ENCODE data around the gene NOP53.

NOP53 gene

GRCh38 chr19:47729799-47730520, 15.4 kb upstream of the NOP53 start:
- in situ Hi-C loops (cut with HindIII; ENCODE audit: low sequenced_read_pairs), result no loop called here

GRCh38 chr19:47730521-47730889, 14.8 kb upstream of the NOP53 start:
- TF ChIP-seq CTCF (IDR thresholded peaks at IDR 0.05; ENCODE audit: low read depth, low read length), result no peak
- H3K4me3 ChIP-seq (ENCODE audit: low read depth, low read length), result no peak overlapping the region
- no peak for DNase-seq (ENCODE audit: low read depth, low spot score)
- in situ Hi-C loops (cut with HindIII; ENCODE audit: low sequenced_read_pairs), result no loop called here

More at GRCh38 chr19:47729799-47730520, 15.4 kb upstream of the NOP53 start:
- DNase-seq (ENCODE audit: low read depth, low spot score), result no peak
- H3K4me3 ChIP-seq (ENCODE audit: low read depth, low read length), result peak overlapping the region; percentile 18
- no peak for TF ChIP-seq CTCF (IDR thresholded peaks at IDR 0.05; ENCODE audit: low read depth, low read length)

GRCh38 chr19:47730910-47731309, 14.4 kb upstream of the NOP53 start:
- no peak for TF ChIP-seq CTCF (IDR thresholded peaks at IDR 0.05; ENCODE audit: low read depth, low read length)
- no peak overlapping the region for H3K4me3 ChIP-seq (ENCODE audit: low read depth, low read length)
- no peak for DNase-seq (ENCODE audit: low read depth, low spot score)
- in situ Hi-C loops (cut with HindIII; ENCODE audit: low sequenced_read_pairs), result no loop called here

GRCh38 chr19:47735131-47735530, 10.2 kb upstream of the NOP53 start:
- in situ Hi-C loops (cut with HindIII; ENCODE audit: low sequenced_read_pairs), result no loop called here
- no peak for TF ChIP-seq CTCF (IDR thresholded peaks at IDR 0.05; ENCODE audit: low read depth, low read length)
- H3K4me3 ChIP-seq (ENCODE audit: low read depth, low read length), result no peak overlapping the region
- no peak for DNase-seq (ENCODE audit: low read depth, low spot score)

- in situ Hi-C loops (cut with HindIII; ENCODE audit: low sequenced_read_pairs), result no loop called here
- no peak for TF ChIP-seq CTCF (IDR thresholded peaks at IDR 0.05; ENCODE audit: low read depth, low read length)
- H3K4me3 ChIP-seq (ENCODE audit: low read depth, low read length), result no peak overlapping the region
- DNase-seq (ENCODE audit: low read depth, low spot score), result no peak
Observed at GRCh38 chr19:47740866-47741519, 4.4 kb upstream of the NOP53 start.

- DNase-seq (ENCODE audit: low read depth, low spot score), result no peak
- no peak for TF ChIP-seq CTCF (IDR thresholded peaks at IDR 0.05; ENCODE audit: low read depth, low read length)
- no peak overlapping the region for H3K4me3 ChIP-seq (ENCODE audit: low read depth, low read length)
- in situ Hi-C loops (cut with HindIII; ENCODE audit: low sequenced_read_pairs), result no loop called here
Observed at GRCh38 chr19:47741544-47742140, 3.7 kb upstream of the NOP53 start.

All from astrocyte of the spinal cord (primary cell).